Stimulated activated CD4-positive, alpha-beta T cell treated with anti-CD3 and anti-CD28 coated beads, Interleukin-1b, Interleukin-23, amount 100 ng/mL, for 24 hours (primary cell): ENCODE results near the gene PDE11A.
A peak's percentile ranks its signal among the peaks of the same experiment; 100 is the strongest.

ENCODE experiments used
- DNase-seq, 4 experiments: peaks; one replicate each; pipeline ENCODE4 v3.0.0-alpha.2; 2020; ENCODE audit warnings: low read depth in 4 of 4, low spot score in 1 of 4

PDE11A gene

GRCh38 chr2:177767768-177768167 lies 304.8 kb downstream of the PDE11A start:
- no peak for DNase-seq

DNA sequence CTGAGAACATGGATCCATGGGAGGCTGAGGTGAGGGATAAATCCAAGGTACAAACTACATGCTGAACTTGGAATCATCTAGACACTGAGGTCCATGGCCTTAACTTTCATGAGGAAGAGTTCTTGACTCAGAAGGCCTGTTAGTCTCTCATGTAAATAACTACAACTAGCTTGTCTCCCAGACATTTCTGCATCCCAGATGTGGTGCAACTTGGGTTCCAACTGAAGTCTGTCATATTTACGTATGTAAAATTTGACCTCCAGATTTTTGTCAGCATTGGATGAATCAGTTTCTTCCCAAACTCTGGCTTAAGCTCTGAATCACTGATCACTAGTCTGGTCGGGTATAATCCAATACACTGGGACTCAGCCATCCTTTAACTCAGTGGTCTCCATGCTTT lies 306.9 kb downstream of the PDE11A start:
- DNase-seq: no peak

- peak; percentile 65 to 71 (median 66) for DNase-seq
Observed at GRCh38 chr2:177763531-177764265, 308.9 kb downstream of the PDE11A start.

DNA sequence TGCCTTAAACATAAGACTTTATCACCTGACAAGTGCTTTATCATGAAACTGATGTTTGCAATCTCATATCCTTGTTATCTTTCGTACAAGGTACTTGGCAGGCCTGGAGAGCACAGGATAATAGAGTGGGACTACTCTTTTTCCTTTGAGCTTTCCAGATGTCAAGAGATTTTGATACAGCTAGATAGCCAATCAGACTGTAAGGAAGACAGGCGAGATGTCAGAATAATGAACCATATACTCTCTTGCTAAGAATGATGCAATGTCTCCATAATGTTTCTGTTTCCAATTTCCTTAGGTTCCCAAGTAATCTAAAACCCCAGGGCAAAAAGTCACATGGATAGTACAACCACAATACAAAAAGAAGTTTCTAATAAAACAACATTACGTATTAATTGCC lies 313.1 kb downstream of the PDE11A start:
- DNase-seq: no peak

GRCh38 chr2:177758591-177759371 lies 313.8 kb downstream of the PDE11A start:
- no peak for DNase-seq

DNA sequence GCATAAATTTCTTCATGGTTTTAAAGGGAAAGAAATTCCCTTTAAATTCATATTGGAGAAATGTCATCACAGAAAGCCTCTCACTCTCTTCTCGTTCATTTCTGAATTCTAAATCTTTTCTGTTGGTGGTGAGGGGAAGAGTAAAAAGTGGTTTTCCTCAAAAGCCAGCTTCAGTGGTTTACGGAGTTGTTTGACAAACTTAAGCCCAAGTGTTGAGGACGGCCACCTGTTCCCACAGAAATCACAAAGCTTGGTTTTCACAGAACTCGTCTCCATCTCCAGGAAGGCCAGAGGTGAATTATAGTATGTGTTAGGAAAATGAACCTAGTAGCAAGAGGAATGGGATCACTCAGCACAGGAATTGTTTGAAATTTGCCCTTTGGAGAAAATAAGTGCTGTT lies 316.2 kb downstream of the PDE11A start:
- no peak for DNase-seq

DNA sequence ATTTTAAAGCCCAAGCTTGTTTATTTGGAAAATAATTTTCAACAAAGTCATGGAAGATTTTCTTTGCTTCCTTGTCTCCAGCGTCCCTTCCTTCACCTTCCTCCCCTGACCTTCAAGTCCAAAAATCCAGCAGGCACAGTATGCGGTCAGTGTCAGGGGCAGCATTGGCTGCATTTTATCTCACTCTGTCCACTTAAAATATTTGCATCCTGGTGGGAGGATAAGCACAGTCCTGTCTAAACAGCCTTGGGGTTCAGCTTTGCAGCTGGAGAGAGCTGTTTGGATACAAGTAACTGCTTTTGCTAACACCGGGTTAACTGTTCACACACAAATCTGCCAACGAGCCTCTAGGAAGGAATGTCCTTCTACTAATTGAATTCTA lies 318.1 kb downstream of the PDE11A start:
- no peak for DNase-seq

DNA sequence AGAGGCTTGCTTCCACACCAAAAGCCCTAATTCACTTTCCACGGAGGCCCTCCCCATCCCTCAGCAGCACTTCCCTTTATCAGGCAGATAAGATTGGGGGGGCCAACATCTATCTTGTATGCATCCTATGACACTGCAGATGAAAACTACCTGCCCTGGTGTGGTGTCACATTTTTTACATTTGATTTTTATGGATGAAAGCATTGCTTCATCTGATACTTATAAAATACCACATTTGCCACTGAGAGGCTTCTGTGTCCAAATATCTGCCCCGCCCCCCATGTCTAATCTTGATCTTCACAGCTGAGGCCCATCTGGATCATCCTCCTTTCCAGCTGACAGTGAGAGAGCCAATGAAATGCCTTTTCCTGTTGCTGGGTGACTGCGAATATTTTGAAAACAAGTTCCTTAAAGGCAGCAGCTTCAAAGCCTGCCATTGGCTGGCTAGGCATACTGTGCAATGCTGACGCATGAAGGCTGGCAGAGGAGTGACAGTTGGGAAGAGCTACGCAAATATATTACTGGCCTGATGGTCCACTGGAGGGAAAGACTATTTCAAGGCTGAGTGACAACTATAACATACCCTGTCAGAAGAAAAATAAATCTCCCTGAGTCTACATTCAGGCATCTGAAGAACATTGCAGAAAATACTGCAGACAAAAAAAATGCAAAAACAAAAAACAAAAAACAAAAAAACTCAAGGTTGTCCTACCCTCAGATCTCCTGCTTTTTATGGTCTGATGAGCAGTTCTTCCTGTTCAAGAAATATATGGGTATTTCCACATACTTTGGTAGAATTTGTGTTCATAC lies 318.7 kb downstream of the PDE11A start:
- no peak for DNase-seq

DNA sequence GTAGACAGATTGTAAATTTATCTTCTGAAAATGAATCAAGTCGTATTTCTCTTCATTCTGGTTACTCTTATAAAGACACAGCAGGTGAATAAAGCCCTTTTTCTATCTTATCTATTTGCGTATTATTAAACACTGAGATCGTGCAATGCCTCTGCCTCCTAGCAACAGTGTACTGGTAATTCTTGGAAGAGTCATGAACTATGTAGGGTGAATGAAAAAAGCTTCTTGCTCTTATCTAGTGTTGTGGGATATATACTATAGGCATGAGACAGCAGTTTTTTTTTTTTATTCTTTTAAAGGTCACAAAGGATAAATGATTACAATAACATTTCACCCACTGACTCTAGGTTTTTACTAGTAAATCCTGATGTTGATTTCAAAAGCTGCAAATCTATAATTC lies 324.2 kb downstream of the PDE11A start:
- no peak for DNase-seq

DNA sequence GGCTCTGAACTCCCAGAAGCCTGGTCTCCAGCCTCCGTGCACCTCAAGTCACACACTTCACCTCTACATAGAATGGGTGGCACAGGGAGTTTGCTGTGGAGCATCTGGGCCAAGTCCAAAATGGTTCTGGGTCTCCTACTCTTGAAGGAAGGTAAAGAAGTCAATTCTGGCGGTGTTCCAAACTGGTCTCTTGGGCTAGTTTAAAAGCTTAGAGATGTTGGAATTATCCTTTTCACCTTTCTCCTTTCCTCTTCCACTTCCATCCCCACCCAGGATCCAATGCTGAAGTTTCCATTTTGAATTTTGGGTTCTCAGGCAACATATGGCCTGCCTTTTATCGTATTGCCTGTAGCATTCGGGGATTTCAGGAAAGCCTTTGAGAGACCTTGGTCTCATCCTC lies 325.2 kb downstream of the PDE11A start:
- no peak for DNase-seq

DNA sequence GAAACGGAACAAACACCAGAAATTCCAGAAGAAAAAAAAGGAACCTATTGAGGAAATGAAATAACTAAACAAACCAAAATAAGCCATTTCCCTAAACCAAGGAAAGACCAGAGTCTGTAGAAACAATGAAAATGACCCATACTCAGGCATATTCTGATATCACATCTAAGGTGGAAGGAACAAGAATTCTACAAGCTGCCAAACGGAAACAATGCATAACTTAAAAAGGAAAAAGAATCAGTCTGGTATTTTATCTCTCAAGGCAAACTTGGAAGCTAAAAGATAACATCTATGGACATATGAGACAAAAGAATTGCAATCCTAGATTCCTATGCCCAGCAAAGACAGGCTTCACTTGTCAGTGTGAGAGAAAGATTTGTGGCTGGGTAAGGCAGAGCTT lies 326.2 kb downstream of the PDE11A start:
- no peak for DNase-seq

DNA sequence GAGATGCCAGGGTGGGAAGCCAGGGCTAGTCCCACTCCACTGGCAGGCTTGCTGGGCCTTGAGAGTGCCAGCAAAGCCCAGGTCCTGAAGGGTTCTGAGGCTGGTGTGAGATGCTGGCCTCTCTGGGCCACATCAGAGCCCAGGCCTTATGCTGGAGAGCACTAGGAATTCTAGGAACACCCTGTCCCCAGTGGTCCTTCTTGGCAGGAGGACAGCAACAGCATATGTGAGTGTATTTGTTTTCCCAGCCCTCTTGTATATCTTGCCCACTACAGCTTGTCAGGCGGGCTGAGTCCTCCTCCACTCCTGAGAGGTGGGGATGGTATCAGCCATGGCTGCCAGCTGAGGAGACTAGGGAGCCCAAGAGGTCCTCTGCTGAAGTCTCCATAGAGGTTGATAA lies 327.0 kb downstream of the PDE11A start:
- DNase-seq: no peak

GRCh38 chr2:177742851-177743250 lies 329.7 kb downstream of the PDE11A start:
- no peak for DNase-seq

DNA sequence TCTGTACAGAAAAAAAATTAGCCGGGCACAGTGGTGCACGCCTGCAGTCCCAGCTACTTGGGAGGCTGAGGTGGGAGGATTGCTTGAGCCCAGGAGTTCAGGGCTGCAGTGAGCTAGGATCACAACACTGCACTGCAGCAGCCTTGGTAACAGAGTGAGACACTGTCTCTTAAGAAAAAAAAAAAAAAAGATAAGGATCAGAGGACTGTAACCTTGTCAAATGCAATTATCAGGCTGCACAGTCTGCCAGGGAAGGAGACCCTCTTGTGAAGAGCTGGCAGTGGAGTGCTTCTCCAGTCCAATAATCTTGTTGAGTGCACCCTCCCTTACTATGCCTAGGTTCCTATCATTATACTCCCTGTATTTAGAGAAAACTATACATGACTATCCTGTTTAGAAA lies 330.7 kb downstream of the PDE11A start:
- no peak for DNase-seq

DNA sequence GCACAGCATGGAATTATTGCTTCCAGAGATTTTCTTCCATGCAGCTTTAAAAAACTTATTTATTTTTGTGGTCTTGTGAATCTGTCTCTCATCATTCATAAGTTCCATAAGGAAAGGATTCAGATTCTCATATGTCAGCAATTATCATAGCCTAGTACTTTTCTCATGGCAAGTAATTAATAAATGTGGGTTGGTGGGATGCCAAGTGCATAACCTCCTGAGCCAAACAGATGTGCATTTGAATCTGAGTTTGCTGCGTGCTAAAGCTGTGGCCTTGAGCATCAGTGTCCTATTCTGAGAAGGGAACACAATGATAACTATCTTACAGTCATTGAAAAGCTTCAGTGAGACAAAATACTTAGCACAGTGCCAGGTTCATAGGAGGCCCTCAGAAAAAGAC lies 331.9 kb downstream of the PDE11A start:
- no peak for DNase-seq

DNA sequence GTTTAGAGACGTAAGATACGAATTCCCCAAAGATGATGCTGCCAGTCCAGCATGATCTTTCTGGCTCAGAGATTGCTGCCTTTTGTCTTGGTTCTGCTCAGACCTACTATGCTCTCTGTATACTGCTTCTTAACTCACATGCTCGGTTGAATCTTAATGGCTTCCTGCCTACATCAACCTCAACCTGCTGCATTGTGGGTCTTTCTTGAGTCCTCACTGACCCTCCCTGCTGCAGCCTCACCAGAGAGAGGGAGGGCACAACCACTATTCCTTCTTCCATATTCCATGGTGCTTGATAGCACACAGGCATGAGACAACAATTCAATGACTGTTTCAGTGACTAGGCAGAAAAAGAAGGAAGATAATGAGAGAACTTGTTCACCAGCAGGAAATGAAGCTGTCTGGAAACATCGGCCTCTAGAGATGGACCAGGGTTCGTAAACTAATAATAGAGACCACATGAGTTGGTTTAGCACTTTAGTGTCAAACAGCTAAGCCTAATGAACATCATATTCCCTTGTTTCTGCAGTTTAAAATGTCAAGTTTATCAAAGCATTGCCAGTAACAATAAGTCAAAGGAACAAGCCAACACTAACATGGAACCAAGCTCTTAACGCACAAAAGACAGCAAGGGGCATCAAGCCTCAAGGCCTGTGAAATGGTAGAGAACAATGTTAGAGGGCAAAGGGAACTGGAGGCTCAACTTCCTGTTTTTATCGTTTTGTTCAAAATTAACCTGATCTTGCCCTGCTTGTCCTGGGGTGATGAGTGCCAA lies 333.9 kb downstream of the PDE11A start:
- DNase-seq: no peak

- no peak for DNase-seq
Observed at GRCh38 chr2:177735318-177735803, 337.2 kb downstream of the PDE11A start.

- DNase-seq: no peak
Observed at GRCh38 chr2:177733322-177733855, 339.2 kb downstream of the PDE11A start.

DNA sequence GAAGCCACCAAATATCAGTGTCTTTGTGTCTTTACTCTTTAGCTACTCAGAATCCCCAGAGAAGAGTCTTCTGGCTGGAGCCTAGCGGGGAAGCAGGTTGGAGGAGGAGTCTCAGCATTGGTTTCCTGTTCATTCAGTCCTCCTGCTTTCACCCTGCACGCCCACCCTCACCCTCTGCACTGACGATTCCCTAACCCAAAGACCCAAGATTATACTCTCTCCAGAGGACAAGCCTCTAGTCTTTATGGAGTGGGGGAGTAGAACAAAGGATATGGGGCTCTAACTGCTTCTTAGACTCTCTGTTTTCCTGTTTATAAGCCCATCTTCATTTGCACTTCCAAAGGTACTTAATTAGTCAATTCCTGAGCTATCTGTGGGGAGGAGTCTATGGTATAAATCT lies 341.2 kb downstream of the PDE11A start:
- no peak for DNase-seq

DNA sequence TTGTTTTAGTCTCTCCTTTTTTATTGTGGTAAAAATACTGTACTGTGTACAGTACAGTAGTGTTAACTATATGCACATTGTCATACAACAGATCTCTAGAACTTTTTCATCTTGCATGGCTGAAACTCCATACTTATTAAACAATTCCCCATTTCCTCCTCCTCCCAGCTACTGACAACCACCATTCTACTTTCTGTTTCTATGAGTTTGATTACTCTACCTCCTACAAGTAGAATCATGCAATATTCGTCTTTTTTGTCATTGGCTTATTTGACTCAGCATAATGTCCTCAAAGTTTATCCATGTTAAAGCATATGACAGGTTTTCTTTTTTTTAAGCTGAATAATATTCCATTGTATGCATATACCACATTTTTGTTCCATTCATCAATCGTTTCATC lies 341.8 kb downstream of the PDE11A start:
- DNase-seq: no peak

- DNase-seq: no peak
Observed at GRCh38 chr2:177730363-177730762, 342.2 kb downstream of the PDE11A start.
